Ascending aorta (tissue), 2 donors: ENCODE data around the gene CLCN4. TPM values are rescaled to one million over a fixed set of nuclear protein-coding genes. Genes with fewer than 3 reads are reported as not detected.

ENCODE experiments used
- DNase-seq, 2 donors: peaks; one replicate each; pipeline ENCODE4 v3.0.0-alpha.2; 2019; ENCODE audit warnings: low spot score in 2 of 2
- H3K27ac ChIP-seq, 2 donors: fragments of 200-600 bp; sonication (generic); one replicate each; pipeline ENCODE4 v1.5.1; 2016 to 2017; ENCODE audit warnings: mild to moderate bottlenecking in 1 of 2
- H3K27me3 ChIP-seq: fragments of 200-600 bp; sonication (generic); one replicate; pipeline ENCODE4 v1.5.1; 2017
- H3K36me3 ChIP-seq, 2 donors: fragments of 200-600 bp; sonication (generic); one replicate each; pipeline ENCODE4 v1.5.1; 2016
- H3K4me1 ChIP-seq, 2 donors: fragments of 200-600 bp; sonication (generic); one replicate each; pipeline ENCODE4 v1.5.1; 2016 to 2017; ENCODE audit warnings: mild to moderate bottlenecking in 1 of 2
- H3K4me3 ChIP-seq, 2 donors: fragments of 200-600 bp; sonication (generic); one replicate each; pipeline ENCODE4 v1.5.1; 2016 to 2017; ENCODE audit warnings: mild to moderate bottlenecking in 1 of 2
- H3K9me3 ChIP-seq, 2 donors: fragments of 200-600 bp; sonication (generic); one replicate each; pipeline ENCODE4 v1.5.1; 2016
- CTCF ChIP-seq, 3 experiments: fragments of 200-600 bp in 2 of 3; fragments of 450-650 bp in 1 of 3; sonication (generic) in 2 of 3; IDR thresholded peaks; one replicate each; pipeline ENCODE4 v1.5.1; 2016 to 2019; ENCODE audit warnings: antibody characterized with exemption in 3 of 3, mild to moderate bottlenecking in 1 of 3, moderate library complexity in 1 of 3
- intact Hi-C: fragments of 100-400 bp; cut with DNase I; formaldehyde crosslinking; loops from one replicate; pipeline ENCODE4 v1.15.1; 2023
- total RNA-seq: library from RNA; depleted of rRNA; stranded (reverse); fragments of >200 nt; gene quantifications from one replicate; pipeline ENCODE4 v1.1.0, GENCODE V29; 2016

Gene CLCN4
- total RNA-seq, 1 donor from 2014 or later: 4.4 TPM

- intact Hi-C loops: no loop called here
- Histone ChIP-seq H3K36me3 (peaks cover 13 to 30% of the 10 kb centered on the region in 2 donors), H3K9me3 (no peaks in the 10 kb centered on the region), H3K27me3 (no peaks in the 10 kb centered on the region), H3K4me3 (no peak overlapping the region), H3K27ac (no peak overlapping the region), H3K4me1 (no peaks in the 10 kb centered on the region)
- no peak for DNase-seq
- TF ChIP-seq CTCF (IDR thresholded peaks at IDR 0.05): no peak
Observed at GRCh38 chrX:10128386-10128785, 28.4 kb upstream of the CLCN4 start.

GRCh38 chrX:10129229-10129628 is 27.5 kb upstream of the CLCN4 start:
- no peak for TF ChIP-seq CTCF (IDR thresholded peaks at IDR 0.05)
- Histone ChIP-seq H3K27ac (no peak overlapping the region), H3K36me3 (peaks cover 13 to 30% of the 10 kb centered on the region in 2 donors), H3K4me1 (no peaks in the 10 kb centered on the region), H3K4me3 (no peak overlapping the region), H3K27me3 (no peaks in the 10 kb centered on the region), H3K9me3 (no peaks in the 10 kb centered on the region)
- intact Hi-C loops: no loop called here
- DNase-seq: no peak

GRCh38 chrX:10130354-10130753 is 26.4 kb upstream of the CLCN4 start:
- Histone ChIP-seq H3K27ac (no peak overlapping the region), H3K9me3 (no peaks in the 10 kb centered on the region), H3K4me3 (no peak overlapping the region), H3K36me3 (peaks cover 21 to 33% of the 10 kb centered on the region in 2 donors), H3K27me3 (no peaks in the 10 kb centered on the region), H3K4me1 (no peaks in the 10 kb centered on the region)
- no peak for DNase-seq
- intact Hi-C loops: no loop called here
- TF ChIP-seq CTCF (IDR thresholded peaks at IDR 0.05): no peak

- Histone ChIP-seq H3K27ac (no peak overlapping the region), H3K36me3 (peaks cover 23 to 38% of the 10 kb centered on the region in 2 donors), H3K27me3 (no peaks in the 10 kb centered on the region), H3K4me1 (no peaks in the 10 kb centered on the region), H3K4me3 (no peak overlapping the region), H3K9me3 (no peaks in the 10 kb centered on the region)
- no peak for DNase-seq
- no peak for TF ChIP-seq CTCF (IDR thresholded peaks at IDR 0.05)
- intact Hi-C loops: no loop called here
Observed at GRCh38 chrX:10133980-10134676, 22.6 kb upstream of the CLCN4 start.

- DNase-seq: no peak
- H3K27ac ChIP-seq: no peak overlapping the region
- no peak for TF ChIP-seq CTCF (IDR thresholded peaks at IDR 0.05)
- no peaks in the 10 kb centered on the region for H3K4me1 ChIP-seq
- H3K4me3 ChIP-seq: no peak overlapping the region
- H3K36me3 ChIP-seq: peaks cover 26 to 41% of the 10 kb centered on the region in 2 donors
- no peaks in the 10 kb centered on the region for H3K9me3 ChIP-seq
- H3K27me3 ChIP-seq: no peaks in the 10 kb centered on the region
- intact Hi-C loops: no loop called here
Observed at GRCh38 chrX:10134921-10135320, 21.9 kb upstream of the CLCN4 start.
